GM12864 (cell line): ENCODE results near the gene BTBD3.

Experiments used
- DNase-seq: peaks from one replicate; pipeline ENCODE4 v3.0.0-alpha.2; 2011; ENCODE audit warnings: low read depth
- H3K4me3 ChIP-seq: 2 replicates; pipeline ENCODE4 v1.5.1; 2011; ENCODE audit warnings: mild to moderate bottlenecking, low read depth, low read length, control low read depth
- CTCF ChIP-seq: IDR thresholded peaks from 2 replicates; pipeline ENCODE4 v1.5.1; 2011; ENCODE audit warnings: low read depth, mild to moderate bottlenecking, moderate library complexity, low read length, control low read depth, inconsistent platforms; ENCODE audit errors: missing control alignments

Gene BTBD3

GRCh38 chr20:11917663-11918062, at the start of gene BTBD3:
Gene BTBD3, plus strand, starts transcription at chr20:11917893. Its CDS starts 383 bp downstream, at chr20:11918276.
- H3K4me3 ChIP-seq = no peak within 1 kb of the TSS
- no peak for DNase-seq
- TF ChIP-seq CTCF = no peak

DNA sequence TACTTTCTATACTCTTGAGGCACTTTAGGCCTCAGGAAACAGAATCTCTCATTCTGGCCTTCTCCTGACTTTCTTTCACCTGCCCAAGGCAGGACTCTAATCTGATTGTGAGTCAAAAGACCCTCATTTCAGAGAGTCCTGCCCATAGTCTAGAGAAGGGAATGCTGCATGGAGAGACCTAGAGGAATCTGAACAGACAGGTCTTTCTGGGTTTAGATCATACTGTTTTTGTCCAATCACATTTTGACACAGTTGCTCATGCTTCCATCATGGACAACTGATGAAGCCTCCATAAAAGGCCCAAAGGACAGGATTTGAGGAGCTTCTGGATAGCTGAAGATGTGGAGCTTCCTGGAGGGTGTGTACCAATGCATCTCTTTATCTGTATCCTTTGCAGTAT, 48.1 kb upstream of the BTBD3 start:
- TF ChIP-seq CTCF = no peak
- H3K4me3 ChIP-seq = no peak overlapping the region
- DNase-seq = no peak

DNA sequence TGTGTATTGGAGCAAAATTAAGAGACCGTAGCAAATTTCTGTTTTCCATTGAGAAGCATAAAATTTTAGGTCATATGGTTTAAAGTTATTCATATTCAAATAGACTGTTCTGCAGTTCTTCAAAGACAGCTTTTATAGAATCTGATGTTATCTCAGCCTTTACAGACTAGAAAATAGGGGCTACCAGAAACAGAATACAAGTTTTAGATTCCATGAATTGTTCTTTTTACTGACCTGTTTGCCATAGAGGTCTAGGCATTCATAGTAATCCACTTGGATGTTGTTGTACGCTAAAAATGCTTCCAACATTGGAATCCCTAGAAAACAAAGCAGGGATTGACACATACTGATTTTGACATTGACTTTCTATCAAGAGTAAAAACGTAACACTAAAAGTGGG, 47.3 kb upstream of the BTBD3 start:
- H3K4me3 ChIP-seq = no peak overlapping the region
- no peak for TF ChIP-seq CTCF
- DNase-seq = no peak

DNA sequence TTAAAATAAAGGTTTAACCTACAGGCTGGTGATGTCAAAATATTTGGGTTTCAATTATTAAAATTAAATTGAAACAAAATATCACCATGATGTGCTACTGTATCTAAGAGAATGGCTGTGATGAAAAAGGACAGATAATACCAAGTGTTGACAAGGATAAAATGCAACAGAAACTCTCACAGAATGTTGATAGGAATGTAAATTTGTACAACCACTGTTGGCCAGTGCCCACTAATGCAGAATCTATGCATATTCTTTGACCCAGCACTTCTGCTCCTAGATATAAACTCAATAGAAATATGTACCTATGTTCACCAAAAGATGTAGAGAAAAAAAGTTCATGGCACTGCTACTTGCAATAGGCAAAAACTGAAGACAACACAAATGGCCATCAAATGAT, 41.1 kb upstream of the BTBD3 start:
- TF ChIP-seq CTCF = no peak
- H3K4me3 ChIP-seq = no peak overlapping the region
- no peak for DNase-seq

DNA sequence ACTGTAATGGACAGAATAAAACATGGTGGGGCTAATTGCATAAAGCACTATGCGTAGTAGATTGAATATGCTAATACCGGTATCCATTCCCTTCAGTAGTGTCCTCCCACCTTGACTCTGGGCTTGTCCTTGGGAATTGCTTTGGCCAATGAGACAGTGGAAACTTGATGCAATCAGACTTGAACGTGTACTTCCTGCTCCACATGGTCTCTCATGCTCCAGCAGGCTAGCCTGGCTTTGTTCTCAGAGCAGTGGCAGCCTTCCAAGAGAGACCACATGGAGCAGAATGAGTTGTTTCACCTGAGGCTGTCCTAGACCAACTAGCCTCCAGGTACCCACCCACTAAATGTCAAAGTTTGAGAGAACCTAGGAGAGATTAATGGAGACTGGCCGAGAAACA, 37.0 kb upstream of the BTBD3 start:
- TF ChIP-seq CTCF = no peak
- DNase-seq = no peak
- no peak overlapping the region for H3K4me3 ChIP-seq

DNA sequence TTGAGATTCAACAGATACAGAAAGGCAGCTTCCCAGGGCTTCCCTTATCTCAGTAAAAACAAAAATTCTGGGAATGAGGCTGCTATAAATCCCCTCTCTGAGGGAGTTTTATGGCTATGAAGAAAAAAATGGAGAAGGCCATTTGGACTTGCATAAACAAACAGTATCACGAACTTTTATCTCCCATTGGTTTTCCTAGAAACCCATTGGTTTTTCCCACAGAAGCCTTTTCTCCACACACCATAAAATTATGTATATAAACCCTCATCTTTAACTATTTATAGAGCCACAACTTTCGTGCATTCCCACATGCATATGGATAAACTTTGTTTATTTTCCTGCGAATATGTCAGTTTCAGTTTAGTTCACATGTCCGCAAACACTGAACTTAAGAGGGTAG, 36.2 kb upstream of the BTBD3 start:
- no peak for DNase-seq
- H3K4me3 ChIP-seq = no peak overlapping the region
- no peak for TF ChIP-seq CTCF

GRCh38 chr20:11882651-11883050, 35.0 kb upstream of the BTBD3 start:
- no peak for DNase-seq
- no peak for TF ChIP-seq CTCF

More at GRCh38 chr20:11882651-11883050, 35.0 kb upstream of the BTBD3 start:
- H3K4me3 ChIP-seq = no peak overlapping the region
